Muscle layer of colon (tissue), 2 donors: ENCODE results near the gene HPS4.

Experiments
- H3K27ac ChIP-seq: one replicate; pipeline ENCODE4 v1.7.0; 2013; ENCODE audit warnings: low read depth, mild to moderate bottlenecking, low read length, moderate library complexity
- H3K27me3 ChIP-seq, 2 donors: one replicate each; pipeline ENCODE4 v1.7.0; 2013; ENCODE audit warnings: low read length in 2 of 2, mild to moderate bottlenecking in 2 of 2; ENCODE audit not compliant: insufficient read depth in 2 of 2, control insufficient read depth in 1 of 2
- H3K36me3 ChIP-seq: one replicate; pipeline ENCODE4 v1.7.0; 2013; ENCODE audit warnings: mild to moderate bottlenecking, low read length; ENCODE audit not compliant: insufficient read depth
- H3K4me1 ChIP-seq: one replicate; pipeline ENCODE4 v1.7.0; 2013; ENCODE audit warnings: mild to moderate bottlenecking, low read length; ENCODE audit not compliant: insufficient read depth
- H3K4me3 ChIP-seq, 2 donors: one replicate each; pipeline ENCODE4 v1.7.0; 2013; ENCODE audit warnings: low read length in 2 of 2, low read depth in 1 of 2, mild to moderate bottlenecking in 1 of 2, moderate library complexity in 1 of 2
- H3K9ac ChIP-seq: one replicate; pipeline ENCODE4 v1.7.0; 2013; ENCODE audit warnings: low read length
- H3K9me3 ChIP-seq: one replicate; pipeline ENCODE4 v1.7.0; 2013; ENCODE audit warnings: mild to moderate bottlenecking, low read length
- donor health status: abdominal sarcoma.
- donor health status: Adenocarcinoma of cecum.

Gene HPS4

DNA sequence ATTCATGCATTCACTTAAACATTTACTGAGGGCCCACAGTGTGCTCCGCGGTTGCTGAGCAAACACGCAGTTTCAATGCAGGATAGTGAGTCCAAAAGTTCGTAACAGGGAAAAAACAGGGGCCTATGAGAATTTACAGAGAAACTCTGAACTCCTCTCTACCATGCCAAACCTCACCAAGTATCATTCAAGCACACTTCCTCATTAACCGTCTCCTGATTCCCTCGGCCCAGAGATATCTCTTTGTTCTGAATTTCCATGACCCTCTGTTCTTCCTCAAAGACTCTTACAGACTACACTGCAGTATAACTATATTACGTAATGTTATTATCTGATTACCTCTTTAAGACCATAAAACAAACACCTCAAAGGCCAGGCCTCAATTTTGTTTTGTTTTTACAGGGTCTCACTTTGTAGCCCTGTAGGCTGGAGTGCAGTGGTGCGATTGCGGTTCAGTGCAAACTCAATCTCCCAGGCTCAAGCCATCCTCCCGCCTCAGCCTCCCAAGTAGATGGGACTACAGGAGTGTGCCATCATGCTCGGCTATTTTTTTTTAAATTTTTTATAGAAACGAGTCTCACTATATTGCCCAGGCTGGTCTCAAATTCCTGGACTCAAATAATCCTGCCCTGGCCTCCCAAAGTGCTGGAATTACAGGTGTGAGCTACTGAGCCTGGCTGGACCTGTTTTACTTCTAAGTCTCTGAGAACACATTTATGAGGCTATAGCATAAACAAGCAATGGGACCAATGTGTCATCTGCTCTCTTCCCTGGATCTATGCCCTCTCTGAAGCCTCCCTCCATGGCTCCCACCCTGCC is 3.6 kb downstream of the HPS4 start:
- Histone ChIP-seq H3K27me3 (no peaks in the 10 kb centered on the region), H3K4me3 (peak overlapping the region in 1 of 2 donors; percentile 13), H3K9ac (no peak overlapping the region), H3K4me1 (peaks cover 41% of the 10 kb centered on the region), H3K9me3 (no peaks in the 10 kb centered on the region), H3K36me3 (peaks cover 15% of the 10 kb centered on the region), H3K27ac (no peak overlapping the region)

DNA sequence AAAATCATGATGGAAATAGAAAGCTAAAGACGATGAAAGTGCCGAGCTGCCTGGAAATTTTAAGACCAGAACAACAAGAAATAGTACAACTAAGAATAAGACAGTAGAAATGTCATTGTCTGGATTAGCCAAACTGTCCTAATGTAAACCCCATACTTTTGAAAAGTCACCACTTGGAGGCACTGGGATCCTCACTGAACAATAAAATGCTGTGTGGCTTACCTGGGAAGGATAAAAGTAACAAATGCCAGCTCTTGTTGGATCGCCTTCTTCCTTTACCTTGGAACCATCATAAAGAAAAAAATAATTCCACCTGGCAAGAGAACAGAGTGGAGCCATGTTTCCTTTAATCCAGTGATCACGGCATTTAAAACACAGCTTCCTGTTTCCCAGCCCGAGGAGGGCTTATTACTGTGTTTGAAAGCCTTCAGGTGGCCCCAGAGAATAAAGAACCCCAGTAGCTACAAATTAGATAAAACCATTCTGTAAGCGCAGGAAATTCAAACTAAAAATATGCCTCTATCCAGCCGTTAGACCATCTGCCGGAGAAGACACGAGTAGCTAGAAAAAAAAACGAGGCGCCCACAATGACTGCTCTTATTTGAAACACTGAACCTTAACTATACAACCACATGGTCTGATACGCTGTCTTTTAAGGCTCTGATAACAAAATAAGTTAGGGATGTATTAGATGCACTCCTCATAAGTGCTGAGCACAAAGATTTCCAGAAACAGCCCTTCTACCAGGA is 4.4 kb downstream of the HPS4 start:
- Histone ChIP-seq H3K27me3 (no peaks in the 10 kb centered on the region), H3K9me3 (no peaks in the 10 kb centered on the region), H3K4me1 (peaks cover 34% of the 10 kb centered on the region), H3K27ac (no peak overlapping the region), H3K36me3 (peaks cover 17% of the 10 kb centered on the region), H3K4me3 (no peak overlapping the region), H3K9ac (no peak overlapping the region)

DNA sequence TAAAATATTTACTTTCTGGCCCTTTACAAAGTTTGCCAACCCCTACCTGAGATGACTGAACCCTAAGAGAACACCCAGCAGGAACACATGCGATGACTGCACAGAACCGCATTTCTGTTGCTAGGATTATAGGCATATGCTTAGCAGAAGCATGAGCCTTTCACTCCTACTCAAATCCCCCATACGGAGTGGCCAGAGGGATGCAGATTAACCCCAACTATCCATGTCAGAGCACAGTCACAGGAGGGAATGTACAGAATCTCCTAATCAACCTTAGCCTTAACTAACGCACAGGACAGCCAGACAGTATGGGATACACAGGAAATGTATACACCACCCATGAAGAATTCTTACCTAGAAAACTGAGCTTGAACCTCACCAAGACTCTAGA is 6.2 kb downstream of the HPS4 start:
- H3K27ac ChIP-seq = no peak overlapping the region
- H3K36me3 ChIP-seq = peaks cover 36% of the 10 kb centered on the region
- no peak overlapping the region for H3K4me3 ChIP-seq
- no peaks in the 10 kb centered on the region for H3K27me3 ChIP-seq
- H3K4me1 ChIP-seq = peaks cover 23% of the 10 kb centered on the region
- H3K9ac ChIP-seq = no peak overlapping the region
- no peaks in the 10 kb centered on the region for H3K9me3 ChIP-seq

DNA sequence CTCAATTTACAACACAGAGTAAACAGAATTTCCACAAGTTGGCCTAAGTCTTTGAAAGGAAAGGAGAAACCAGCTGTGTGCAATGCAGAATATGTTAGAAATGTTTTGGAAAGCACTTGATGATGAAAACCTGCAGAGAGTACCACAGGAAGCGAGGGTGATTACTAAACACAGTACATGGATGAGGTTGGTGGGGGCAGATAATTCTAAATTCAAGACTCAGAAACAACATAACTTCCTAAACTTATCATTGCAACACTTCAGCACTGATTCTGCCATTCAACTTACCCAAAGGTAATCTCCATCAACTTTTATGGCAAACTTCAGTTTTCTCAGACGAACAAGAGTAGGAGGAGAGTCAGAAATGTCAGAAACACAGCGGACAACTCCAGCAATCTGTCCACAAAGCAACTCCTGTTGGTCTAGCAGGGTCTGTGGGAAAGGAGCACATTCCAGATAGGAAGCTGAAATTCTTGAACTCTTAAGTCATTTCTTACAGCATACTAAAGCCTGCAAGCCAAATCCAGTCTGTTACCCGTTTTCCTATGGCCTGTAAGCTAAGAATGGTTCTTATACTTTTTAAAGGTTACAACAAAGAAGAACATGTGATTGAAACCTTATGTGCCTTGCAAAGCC is 6.8 kb downstream of the HPS4 start:
- Histone ChIP-seq H3K27ac (no peak overlapping the region), H3K36me3 (peaks cover 41% of the 10 kb centered on the region), H3K9ac (no peak overlapping the region), H3K4me3 (no peak overlapping the region), H3K9me3 (no peaks in the 10 kb centered on the region), H3K4me1 (peaks cover 18% of the 10 kb centered on the region), H3K27me3 (no peaks in the 10 kb centered on the region)

DNA sequence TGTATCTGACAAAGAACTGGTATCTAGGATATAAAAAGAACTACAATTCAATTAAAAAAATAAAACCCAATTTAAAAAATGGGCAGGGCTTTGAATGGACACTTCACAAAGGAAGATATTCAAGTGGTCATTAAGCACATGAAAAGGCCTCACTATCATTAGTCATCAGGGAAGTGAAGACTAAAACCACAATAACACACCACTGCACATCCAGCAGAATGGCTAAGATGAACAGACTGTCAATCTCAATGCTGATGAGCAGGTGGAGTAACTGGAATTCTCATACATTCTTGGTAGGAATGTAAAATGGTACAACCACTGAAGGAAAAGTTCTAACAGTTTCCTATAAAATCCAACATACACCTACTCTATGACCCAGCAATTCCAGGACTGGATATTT is 8.9 kb downstream of the HPS4 start:
- H3K9ac ChIP-seq = no peak overlapping the region
- H3K27me3 ChIP-seq = no peaks in the 10 kb centered on the region
- no peaks in the 10 kb centered on the region for H3K4me1 ChIP-seq
- no peaks in the 10 kb centered on the region for H3K9me3 ChIP-seq
- H3K4me3 ChIP-seq = no peak overlapping the region
- no peak overlapping the region for H3K27ac ChIP-seq
- H3K36me3 ChIP-seq = peaks cover 62% of the 10 kb centered on the region

DNA sequence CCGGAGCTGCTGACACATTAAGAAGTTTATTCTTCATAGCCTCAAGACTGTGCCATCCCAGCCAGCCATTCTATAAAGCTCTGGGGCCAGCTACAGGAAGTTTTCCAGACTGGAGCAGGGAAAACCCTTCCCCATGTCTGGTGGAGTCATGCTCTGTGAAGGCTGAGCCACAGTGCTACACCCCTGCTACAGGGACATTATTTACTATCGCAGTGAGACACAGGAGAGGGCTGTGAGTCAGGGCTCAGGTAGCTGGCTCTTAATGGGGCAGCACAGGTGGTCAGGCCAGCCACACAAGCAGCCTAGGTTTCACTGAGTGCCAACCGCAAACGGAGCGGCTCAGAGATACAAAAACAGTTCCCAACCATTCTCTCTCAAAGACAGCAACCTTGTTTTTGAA is 12.1 kb downstream of the HPS4 start:
- Histone ChIP-seq H3K4me1 (no peaks in the 10 kb centered on the region), H3K36me3 (peaks cover 75% of the 10 kb centered on the region), H3K27ac (no peak overlapping the region), H3K4me3 (no peak overlapping the region), H3K9me3 (no peaks in the 10 kb centered on the region), H3K27me3 (no peaks in the 10 kb centered on the region), H3K9ac (no peak overlapping the region)

DNA sequence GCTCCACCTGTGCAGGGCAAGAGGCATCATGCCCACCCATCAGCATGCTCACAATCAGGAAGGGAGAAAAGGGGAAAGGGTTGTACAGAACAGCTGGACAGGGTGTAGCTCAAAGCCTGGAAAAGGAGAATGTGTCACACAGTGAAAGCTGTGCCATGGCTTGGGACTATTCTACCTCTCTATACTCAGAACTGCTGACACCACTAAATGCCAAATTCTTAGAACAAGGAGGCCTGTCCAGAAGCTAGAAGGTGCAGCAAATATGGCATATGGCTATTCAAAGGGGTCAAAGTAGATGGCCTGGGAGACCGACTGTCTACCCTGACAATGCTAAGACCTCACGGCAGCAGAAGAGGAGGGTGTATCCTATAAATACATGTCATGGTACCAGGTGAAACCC is 12.8 kb downstream of the HPS4 start:
- Histone ChIP-seq H3K36me3 (peaks cover 79% of the 10 kb centered on the region), H3K4me3 (no peak overlapping the region), H3K9me3 (no peaks in the 10 kb centered on the region), H3K9ac (no peak overlapping the region), H3K4me1 (no peaks in the 10 kb centered on the region), H3K27ac (no peak overlapping the region), H3K27me3 (no peaks in the 10 kb centered on the region)

DNA sequence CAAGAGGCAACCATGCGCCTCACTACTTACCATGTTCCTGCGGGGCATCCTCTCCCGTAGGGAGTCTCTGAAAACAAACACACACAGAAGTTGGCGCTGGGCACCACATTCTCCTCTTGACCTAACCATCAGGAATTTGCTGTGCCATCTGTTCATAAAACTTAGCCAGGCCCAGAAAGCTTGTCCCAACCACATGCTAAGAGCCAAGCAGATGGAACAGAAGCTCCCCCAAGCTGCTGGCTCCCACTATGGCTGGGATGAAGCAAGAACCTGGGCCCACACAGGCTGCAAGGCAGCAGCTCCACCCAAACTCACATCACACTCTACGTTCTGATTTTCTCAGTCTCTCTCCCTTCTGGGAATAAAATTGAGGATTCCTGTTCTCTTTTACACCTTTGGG is 17.4 kb downstream of the HPS4 start:
- peaks cover 17% of the 10 kb centered on the region for H3K4me1 ChIP-seq
- H3K9me3 ChIP-seq = no peaks in the 10 kb centered on the region
- no peaks in the 10 kb centered on the region for H3K27me3 ChIP-seq
- H3K27ac ChIP-seq = no peak overlapping the region
- no peak overlapping the region for H3K9ac ChIP-seq
- H3K4me3 ChIP-seq = no peak overlapping the region
- H3K36me3 ChIP-seq = peaks cover 72% of the 10 kb centered on the region

DNA sequence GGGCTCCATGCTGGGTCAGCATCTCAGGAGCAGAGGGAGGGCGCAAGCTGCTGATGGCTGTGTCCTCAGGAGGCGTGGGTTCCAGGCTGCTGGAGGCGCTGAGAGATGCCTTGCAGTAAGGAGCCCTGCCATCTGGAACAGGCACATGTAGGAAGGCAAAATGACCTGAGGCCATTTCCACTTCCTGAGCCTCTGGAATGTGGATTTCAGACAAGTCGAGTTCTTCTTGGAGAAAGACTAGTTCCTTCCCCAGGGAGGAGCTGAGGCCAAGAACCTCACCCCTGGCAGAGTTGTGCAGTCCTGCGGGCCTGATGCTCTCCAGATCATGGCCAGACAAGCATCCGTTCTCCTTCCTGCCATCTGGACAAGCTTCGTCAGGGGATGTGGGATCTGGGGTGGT is 19.3 kb downstream of the HPS4 start:
- Histone ChIP-seq H3K9ac (no peak overlapping the region), H3K27ac (no peak overlapping the region), H3K36me3 (peaks cover 64% of the 10 kb centered on the region), H3K27me3 (no peaks in the 10 kb centered on the region), H3K4me3 (no peak overlapping the region), H3K9me3 (no peaks in the 10 kb centered on the region), H3K4me1 (peaks cover 17% of the 10 kb centered on the region)

DNA sequence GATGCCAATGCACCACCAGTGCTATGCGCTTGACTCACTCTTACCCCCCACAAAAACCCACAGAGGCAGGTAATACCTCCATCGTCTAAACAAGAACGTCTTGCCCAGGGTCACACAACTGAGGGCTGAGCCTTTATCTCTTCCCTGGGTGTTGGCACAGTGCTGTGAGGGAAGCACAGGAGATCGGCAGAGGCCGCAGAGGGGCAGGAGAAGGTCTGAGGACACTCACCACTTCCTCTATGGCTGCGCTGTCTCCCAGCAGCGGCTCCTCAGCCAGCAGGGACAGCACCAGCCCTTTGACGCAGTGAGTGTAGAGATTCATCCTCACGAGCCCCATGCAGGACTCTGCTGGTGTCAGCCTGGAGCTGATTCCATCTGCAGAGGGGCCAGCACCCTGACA is 19.9 kb downstream of the HPS4 start:
- peaks cover 62% of the 10 kb centered on the region for H3K36me3 ChIP-seq
- H3K27me3 ChIP-seq = no peaks in the 10 kb centered on the region
- H3K27ac ChIP-seq = no peak overlapping the region
- no peaks in the 10 kb centered on the region for H3K9me3 ChIP-seq
- peaks cover 17% of the 10 kb centered on the region for H3K4me1 ChIP-seq
- H3K4me3 ChIP-seq = no peak overlapping the region
- H3K9ac ChIP-seq = no peak overlapping the region

DNA sequence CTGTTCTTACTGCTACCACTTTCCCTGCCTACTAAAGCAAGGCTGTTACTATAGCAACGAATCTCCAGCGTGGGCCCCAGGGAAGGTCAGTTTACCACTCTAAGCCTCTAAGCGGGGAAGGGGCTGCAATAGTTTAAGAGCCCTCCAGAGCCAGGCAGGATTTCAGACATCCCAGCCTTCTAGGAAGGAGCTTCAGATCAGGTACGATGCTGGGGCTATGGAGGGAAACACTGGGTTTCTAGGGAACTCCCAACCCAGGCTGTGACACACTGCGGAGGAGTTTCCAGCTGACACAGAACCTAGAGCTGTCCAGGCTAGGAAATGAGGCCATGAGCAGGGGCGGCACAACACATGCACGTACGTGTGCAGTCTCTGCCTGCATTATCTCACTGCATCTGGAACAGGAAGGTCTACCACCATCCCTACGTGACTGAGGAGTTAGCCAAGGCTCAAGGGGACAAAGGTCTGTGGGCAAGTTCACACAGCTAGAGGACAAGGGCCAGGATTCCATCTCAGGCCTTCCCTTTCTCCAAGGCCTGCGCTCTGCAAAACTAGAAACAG is 20.4 kb downstream of the HPS4 start:
- Histone ChIP-seq H3K27me3 (no peaks in the 10 kb centered on the region), H3K4me3 (no peak overlapping the region), H3K27ac (no peak overlapping the region), H3K9me3 (no peaks in the 10 kb centered on the region), H3K9ac (no peak overlapping the region), H3K4me1 (peaks cover 17% of the 10 kb centered on the region), H3K36me3 (peaks cover 60% of the 10 kb centered on the region)
